HG02763 (cell line): ENCODE results near the gene NTSR2.

ENCODE experiments used
- ATAC-seq: cut with Tn5 transposase; IDR thresholded peaks from one replicate; pipeline ENCODE4 v1.9.1; 2021; ENCODE audit warnings: mild to moderate bottlenecking, moderate library complexity; ENCODE audit not compliant: unreplicated experiment

NTSR2 gene

DNA sequence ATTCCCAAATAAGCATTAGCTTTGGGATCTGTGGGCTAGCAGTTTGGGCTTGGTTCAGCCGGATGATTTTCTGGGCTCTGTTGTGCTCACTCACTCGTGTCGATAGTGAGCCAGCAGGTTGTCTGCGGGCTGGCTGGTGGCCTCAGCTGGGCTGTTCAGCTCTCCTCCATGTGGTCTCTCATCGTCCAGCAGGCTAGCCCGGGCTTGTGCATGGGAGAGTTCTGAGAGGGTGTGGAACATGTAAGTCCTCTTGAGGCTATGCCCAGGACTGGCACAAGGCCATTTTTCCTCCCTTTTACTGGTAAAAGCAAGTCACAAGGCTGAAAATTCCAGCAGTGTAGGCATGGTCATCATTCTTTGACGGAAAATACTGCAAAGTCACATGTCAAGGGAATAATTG is 38.5 kb downstream of the NTSR2 start:
- no peak for ATAC-seq

DNA sequence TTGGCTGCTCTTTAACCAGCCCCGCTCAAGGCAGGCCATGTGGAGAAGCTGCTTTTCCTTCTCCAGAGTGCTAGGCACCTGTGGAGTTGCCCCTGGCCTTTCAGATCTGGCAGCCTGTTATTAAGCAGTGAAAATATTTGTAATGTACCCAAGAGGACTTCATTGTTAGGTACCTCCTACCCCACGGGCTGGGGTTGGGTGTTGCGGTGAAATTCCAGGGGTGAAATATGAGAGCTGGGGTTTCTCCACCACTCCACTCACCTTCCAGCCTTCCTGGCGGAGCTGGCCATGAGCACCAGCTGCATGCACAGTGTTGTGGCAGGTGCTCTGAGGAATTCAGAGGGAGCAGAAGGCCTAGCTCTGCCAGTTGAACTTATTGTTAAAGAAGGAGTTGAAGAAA is 39.1 kb downstream of the NTSR2 start:
- no peak for ATAC-seq

DNA sequence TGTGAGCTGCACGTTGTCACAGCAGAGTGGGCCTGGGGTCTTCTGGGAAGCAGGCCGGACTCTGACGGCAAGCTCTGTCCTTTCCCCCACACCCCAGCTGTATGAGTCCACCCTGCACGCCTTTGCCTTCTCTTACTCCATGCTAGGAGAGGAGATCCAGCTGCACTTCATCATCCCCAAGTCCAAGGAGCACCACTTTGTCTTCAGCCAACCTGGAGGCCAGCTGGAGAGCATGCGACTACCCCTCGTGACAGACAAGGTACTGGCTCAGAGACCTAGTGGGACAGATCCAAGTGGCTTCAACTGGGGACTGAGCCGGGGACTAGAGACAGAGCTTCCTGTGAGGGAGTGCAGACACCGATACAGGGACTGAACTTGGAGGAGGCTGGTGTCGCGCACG is 40.1 kb downstream of the NTSR2 start:
- no peak for ATAC-seq

DNA sequence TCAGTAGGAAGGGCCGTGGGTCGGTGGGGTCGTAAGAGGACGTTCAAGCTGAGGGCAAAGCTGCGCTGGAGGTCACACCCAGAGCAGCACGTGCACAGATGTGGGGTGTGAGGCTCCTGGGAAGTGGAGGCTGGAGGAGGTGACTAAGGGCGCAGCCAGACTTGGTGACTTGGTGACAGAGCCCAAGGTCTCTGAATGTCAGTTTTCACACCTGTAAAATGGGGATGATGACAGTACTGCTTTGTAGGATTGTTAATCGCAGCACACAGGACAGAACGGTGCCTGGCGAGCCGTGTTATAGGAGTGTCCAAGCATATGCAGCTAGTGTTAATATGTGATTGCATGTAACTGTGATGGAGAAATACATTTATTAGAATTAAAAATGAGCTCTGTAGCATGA is 40.8 kb downstream of the NTSR2 start:
- ATAC-seq, result no peak

DNA sequence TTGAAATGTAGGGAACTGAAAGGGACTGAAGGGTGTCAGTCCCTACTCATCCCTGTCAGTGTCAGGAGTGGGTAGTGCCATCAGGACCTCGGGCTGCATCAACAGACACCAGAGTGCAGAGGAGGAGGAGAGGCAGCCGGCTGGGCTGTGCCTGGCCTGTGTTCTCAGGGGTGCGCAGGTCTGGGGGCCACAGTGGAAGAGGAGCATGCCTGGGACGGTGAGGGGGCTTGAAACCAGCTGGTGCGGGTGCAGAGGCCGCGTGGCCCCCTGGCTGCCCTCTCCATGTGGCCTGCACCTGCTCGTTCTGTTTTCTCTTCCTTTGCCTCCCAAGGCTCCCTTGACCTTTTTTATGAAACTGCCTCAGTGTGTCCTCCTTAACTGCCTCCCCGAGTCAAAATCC is 41.3 kb downstream of the NTSR2 start:
- no peak for ATAC-seq

DNA sequence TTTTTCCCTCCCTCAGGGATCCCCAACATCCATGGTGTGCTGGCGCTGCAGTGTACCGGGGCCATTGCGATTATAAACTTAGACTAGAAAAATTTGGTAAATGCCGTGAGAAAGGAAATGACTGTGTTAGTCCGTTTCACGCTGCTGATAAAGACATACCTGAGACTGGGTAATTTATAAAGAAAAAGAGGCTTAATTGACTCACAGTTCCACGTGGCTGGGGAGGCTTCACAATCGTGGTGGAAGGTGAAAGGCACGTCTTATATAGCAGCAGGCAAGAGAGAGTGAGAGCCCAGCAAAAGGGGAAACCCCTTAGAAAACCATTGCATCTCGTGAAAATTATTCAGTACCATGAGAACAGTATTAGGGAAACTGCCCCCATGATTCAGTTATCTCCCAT is 44.3 kb downstream of the NTSR2 start:
- no peak for ATAC-seq

DNA sequence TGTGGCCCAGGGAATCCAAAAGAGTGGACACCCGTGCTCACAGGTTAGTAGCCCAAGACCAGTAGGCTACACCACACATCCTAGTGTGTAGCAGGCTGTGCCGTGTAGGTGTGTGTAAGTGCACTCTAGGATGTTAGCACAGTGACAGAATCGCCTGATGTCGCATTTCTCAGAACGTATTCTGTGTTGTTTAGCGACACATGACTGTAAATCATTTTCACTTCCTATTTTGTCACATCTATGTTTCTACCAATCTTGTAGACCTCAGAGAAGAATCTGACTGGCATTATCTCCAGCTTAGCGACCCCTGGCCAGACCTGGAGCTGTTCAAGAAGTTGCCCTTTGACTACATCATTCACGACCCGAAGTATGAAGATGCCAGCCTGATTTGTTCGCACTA is 45.1 kb downstream of the NTSR2 start:
- ATAC-seq, result no peak

DNA sequence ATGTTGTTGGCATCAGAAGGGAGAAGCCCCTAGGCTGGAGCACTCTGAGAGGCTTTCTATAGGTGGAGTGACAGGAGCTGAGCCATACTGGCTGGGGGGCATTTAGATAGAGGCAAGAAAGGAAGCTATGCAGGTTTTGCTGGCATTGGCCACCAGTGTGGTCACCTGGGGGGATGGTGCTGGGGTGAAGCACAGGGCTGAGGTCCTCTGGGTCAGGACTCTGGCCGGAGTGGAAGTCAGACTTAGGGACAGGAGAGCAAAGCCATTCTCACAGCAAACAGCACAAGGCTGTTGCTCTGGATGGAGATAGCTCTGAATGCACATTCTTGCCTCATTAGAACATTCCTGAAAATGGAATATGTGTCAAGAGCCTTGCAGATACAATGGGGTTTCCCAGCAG is 47.4 kb downstream of the NTSR2 start:
- ATAC-seq, result no peak

DNA sequence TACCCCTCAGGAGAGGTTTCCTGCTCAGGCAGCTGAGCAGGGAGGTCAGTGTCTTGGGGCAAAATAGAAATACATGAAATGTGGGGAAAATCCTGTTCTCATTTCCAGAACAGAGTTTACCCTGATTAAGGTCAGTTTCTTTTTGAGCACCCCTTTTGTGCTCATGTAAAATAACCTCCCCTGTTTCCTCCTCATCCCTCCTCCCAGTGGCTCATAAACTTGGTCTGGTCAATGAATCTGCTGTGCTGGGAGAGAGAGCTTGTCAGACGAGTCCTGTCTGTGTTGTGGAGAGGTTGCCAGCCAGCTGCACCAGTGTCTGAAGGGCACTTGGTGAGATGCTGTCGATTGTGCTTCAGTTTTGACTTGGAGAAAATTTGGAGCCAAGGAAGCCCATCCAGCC is 48.6 kb downstream of the NTSR2 start:
- no peak for ATAC-seq

DNA sequence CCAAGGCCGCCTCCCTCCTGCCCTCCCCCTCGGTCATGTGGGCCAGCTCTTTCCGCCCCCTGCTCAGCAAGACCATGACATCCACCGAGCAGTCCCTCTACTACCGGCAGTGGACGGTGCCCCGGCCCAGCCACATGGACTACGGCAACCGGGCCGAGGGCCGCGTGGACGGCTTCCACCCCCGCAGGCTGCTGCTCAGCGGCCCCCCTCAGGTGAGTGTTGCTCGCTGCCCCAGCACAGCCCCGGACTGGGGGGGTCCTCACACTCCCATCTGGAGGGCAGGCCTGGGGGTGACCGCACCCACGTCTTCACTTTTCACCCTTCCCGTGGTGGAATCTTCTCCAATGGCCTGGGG is 51.3 kb downstream of the NTSR2 start:
- no peak for ATAC-seq

DNA sequence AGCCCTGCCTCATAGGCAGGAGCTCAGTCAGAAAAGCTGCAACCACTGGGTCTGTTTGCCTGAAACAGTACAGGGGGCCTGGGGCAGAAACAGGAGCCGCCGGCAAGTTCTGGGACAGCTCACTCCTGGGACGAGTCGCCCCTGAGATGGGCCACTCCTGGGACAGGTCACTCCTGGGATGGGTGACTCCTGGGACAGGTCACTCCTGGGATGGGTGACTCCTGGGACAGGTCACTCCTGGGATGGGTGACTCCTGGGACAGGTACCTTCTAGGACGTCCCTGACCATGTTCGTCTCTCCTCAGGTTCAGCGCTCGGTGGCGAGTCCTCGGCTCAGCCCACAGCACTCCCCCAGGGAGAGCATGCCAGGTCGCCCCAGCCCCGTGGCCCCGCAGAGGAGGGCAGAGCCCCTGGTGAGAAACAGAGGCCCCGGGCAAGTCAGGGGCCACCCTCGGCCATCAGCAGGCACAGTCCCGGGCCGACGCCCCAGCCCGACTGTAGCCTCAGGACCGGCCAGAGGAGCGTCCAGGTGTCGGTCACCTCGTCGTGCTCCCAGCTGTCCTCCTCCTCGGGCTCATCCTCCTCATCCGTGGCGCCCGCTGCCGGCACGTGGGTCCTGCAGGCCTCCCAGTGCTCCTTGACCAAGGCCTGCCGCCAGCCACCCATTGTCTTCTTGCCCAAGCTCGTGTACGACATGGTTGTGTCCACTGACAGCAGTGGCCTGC is 51.8 kb downstream of the NTSR2 start:
- ATAC-seq, result no peak

DNA sequence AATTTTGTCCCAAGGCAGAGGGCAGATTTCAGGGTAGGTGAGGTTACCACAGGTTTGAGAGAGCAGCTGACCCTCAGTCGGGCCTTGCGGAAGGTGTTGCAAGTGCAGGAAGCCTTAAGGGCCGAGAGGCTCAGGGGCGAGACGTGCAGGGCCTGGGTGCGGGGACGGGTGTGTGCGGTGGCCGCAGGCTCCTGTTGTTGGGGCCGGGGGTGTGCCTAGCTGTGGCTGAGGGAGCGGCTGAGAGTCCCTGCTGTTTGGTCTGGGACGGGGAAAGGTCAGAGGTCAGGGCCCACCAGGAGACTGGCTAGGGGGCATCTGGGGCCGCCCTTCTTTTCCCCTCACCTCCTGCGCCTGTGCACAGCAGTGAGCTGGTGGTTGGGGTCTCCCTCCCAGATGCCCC is 52.5 kb downstream of the NTSR2 start:
- no peak for ATAC-seq

DNA sequence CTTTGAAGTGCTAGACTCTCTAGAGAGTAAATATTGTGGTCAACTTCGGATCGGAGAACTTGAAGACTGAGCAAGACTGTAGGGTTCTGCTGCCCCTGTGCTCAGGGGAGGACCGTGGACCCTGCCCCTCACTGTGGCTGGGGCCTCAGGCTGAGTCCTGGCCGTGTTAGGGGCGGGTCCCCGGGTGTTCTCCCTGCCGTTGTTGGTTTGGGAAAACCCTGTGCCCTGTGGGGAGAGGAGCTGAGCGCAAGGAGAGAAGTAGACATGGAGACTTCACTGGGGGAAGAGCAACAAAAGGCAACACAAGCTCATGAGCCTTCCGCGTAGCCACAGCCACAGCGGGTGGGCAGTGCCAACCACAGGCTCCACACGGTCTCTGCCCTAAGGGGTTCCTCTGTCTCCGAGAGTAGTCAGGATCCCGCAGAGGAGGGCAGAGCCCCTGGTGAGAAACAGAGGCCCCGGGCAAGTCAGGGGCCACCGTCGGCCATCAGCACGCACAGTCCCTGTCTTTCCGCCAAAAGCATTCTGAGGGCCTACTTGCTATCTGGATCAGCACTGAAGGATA is 53.1 kb downstream of the NTSR2 start:
- ATAC-seq, result no peak

DNA sequence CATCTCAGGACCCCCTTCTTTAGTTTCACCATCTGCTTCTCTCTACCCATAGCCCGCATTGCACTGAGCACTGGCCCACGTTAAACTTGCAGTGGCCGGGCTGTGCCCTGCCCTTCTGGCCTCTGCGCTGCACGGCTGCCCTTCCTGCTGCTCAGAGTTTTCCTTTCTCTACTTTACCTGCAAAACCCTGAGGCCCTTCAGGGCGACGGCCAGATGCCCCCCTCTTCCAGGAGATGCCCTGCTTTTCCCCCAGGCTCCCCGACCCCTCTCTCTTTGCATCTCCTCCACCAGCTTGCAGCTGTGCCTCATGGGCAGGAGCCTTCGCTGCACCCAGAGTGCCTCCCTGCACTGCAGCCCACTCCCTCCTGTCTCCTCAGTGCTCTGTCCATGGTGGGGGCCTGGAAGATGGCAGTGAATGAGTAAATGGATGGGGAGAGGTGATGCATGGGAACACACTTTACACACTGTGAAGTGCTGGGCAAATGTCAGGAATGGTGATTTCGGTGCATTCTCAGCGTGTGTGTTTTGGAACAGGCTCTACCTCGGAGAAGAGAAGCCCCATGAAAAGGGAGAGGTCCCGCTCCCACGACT is 53.8 kb downstream of the NTSR2 start:
- no peak for ATAC-seq

DNA sequence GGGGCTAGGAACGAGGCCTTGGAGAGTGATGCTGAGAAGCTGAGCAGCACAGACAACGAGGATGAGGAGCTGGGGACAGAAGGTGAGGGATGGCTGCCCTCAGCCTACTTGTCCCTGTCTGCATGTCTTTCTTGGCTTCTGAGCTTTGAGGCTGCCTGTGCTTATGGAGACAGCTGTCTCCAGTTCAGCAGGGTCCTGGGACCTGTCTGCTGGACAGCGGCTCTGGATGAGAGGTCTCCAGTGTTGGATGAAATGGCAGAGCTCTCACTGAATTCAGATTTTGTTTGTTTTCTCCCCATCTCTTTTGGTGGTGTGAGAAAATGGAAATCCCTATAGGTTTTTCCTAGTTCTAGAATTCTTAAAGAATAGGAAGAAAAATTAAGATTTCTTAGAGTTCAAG is 54.8 kb downstream of the NTSR2 start:
- ATAC-seq, result no peak

DNA sequence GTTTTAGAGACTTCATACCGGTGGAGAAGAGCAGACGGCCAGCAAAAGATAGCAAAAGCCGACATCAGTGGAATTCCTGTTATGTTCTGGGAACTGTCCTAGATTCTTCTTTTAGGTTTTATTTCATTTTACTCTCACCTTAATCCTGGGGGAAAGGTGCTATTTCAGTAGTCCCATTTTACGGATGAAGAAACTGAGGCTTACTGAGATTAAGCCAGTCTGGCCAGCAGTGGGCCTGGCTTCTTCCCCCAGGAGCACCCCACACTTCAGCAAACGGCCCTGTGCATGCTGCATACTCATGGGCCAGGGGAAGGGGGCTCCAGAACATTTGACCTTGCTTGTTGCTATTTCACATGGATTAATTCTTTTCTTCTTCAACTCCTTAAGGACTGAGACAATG is 56.7 kb downstream of the NTSR2 start:
- no peak for ATAC-seq

DNA sequence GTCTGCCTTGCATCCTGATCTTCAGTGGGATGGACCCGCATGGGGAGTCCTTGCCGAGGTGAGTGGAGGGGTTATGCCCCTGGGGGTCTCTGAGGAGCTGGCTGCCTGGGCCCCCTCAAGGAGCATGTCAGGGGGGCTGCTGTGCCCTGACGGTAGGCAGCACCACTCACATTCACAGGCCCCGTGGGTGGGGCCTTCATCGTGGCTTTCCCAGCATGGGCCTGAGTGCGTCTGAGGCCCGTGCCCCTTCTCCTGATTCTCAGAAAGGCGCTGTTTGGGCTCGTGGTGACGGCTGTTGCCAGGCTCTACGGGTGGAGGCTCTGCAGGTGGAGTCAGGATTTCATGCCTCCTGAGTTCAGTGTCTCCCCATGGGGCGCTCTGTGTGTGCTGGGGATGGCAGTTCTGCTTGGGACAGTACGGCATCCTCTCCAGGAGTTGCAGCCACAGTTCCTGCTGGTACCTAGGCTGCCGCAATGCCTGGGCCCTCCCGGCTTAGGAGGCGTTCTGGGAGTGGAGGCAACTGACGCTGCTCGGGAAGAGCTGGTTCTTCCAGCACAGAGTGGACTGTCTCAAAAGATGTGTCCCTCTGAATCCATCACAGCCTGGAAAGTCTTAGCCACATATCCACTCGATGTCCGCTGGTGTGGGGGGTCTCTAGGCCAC is 57.3 kb downstream of the NTSR2 start:
- ATAC-seq, result no peak

DNA sequence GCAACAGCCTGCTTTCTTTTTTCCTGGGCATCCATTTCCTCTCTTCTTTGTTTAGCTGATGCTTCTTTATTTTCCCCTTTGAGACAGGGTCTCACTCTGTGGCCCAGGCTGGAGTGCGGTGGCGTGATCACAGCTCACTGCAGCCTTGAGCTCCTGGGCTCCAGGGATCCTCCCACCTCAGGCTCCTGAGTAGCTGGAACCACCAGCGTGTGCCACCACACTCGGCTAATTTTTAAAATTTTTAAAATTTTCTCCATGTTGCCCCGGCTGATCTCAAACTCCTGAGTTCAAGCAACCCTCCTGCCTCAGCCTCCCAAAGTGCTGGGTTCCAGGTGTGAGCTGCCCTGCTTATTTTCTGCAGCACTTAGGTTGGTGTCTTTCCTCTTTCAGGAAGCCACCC is 58.7 kb downstream of the NTSR2 start:
- no peak for ATAC-seq

DNA sequence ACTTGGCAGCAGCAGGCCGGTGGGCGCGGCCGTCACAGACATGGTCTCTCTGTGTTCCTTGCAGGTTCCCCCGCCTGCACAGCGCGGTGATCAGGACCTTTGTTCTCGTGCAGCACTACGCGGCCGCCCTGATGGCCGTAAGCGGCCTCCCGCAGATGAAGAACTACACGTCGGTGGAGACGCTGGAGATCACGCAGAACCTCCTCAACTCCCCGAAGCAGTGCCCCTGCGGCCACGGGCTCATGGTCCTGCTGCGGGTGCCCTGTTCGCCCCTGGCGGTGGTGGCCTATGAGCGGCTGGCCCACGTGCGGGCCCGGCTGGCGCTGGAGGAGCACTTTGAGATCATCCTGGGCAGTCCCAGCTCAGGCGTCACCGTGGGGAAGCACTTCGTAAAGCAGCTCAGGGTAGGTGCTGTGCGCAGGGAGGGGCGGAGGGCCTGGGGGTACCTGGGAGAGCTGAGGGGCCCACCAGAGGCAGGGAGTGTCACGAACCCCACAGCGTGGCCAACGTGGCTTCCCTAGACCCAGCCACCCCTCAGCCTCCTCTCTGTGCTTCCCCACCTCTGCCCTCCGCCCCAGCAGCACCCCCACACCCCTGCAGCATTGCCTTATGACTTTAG is 59.3 kb downstream of the NTSR2 start:
- ATAC-seq, result no peak
